DOHH2 (cell line): ENCODE measurements around the gene N4BP3.
A peak's percentile ranks its signal among the peaks of the same experiment; 100 is the strongest.
"Not testable (repeated sequence)": the region's sequence is repeated elsewhere in the genome, so short reads cannot be mapped to it uniquely, and the experiment has no call there.

Experiments
- H3F3A ChIP-seq: fragments of 200-600 bp; sonication (generic), shearing (Covaris generic); 2 replicates; pipeline ENCODE4 v1.6.0; 2016; ENCODE audit warnings: antibody characterized with exemption, mild to moderate bottlenecking; ENCODE audit not compliant: control insufficient read depth, insufficient read depth
- H3K27ac ChIP-seq: fragments of 200-600 bp; sonication (generic); 2 replicates; pipeline ENCODE4 v1.5.1; 2014; ENCODE audit warnings: low read depth, mild to moderate bottlenecking, low read length, moderate library complexity
- H3K27me3 ChIP-seq: fragments of 200-600 bp; sonication (generic); 2 replicates; pipeline ENCODE4 v1.6.1; 2014; ENCODE audit warnings: mild to moderate bottlenecking, low read length, mixed read lengths; ENCODE audit not compliant: control insufficient read depth
- H3K36me3 ChIP-seq: fragments of 200-600 bp; sonication (generic); 2 replicates; pipeline ENCODE4 v1.6.1; 2014; ENCODE audit warnings: mild to moderate bottlenecking, low read length, moderate library complexity, mixed read lengths; ENCODE audit not compliant: control insufficient read depth
- H3K4me1 ChIP-seq: fragments of 200-600 bp; sonication (generic); 2 replicates; pipeline ENCODE4 v1.6.1; 2014; ENCODE audit warnings: mild to moderate bottlenecking, low read length, mixed read lengths; ENCODE audit not compliant: control insufficient read depth
- H3K4me2 ChIP-seq: fragments of 200-600 bp; sonication (generic); 2 replicates; pipeline ENCODE4 v1.6.0; 2014; ENCODE audit warnings: mild to moderate bottlenecking, low read length, moderate library complexity
- H3K4me3 ChIP-seq: fragments of 200-600 bp; sonication (generic); 2 replicates; pipeline ENCODE4 v1.5.1; 2014; ENCODE audit warnings: mild to moderate bottlenecking, low read length, mixed read lengths
- H3K79me2 ChIP-seq: fragments of 200-600 bp; sonication (generic); 2 replicates; pipeline ENCODE4 v1.6.1; 2014; ENCODE audit warnings: mild to moderate bottlenecking, low read length, mixed read lengths; ENCODE audit not compliant: control insufficient read depth
- H3K9me2 ChIP-seq: fragments of 200-600 bp; sonication (generic); replicated peaks from 2 replicates; pipeline ENCODE4 v1.6.1; 2014; ENCODE audit warnings: mild to moderate bottlenecking, low read length, mixed read lengths; ENCODE audit not compliant: control insufficient read depth
- H3K9me3 ChIP-seq: fragments of 200-600 bp; sonication (generic); 2 replicates; pipeline ENCODE4 v1.6.1; 2014; ENCODE audit warnings: antibody characterized with exemption, low read length, mixed read lengths; ENCODE audit not compliant: control insufficient read depth, insufficient read depth
- H4K20me1 ChIP-seq: fragments of 200-600 bp; sonication (generic); 2 replicates; pipeline ENCODE4 v1.6.0; 2014; ENCODE audit warnings: low read depth, mild to moderate bottlenecking, antibody characterized with exemption, low read length, moderate library complexity; ENCODE audit not compliant: control insufficient read depth, insufficient read depth
- CTCF ChIP-seq: fragments of 200-600 bp; sonication (generic); IDR thresholded peaks from one replicate; pipeline ENCODE4 v1.5.1; 2014; ENCODE audit warnings: antibody characterized with exemption, mild to moderate bottlenecking, low read depth, low read length; ENCODE audit not compliant: poor library complexity, severe bottlenecking
- EZH2phosphoT487 ChIP-seq: fragments of 200-600 bp; sonication (generic); IDR thresholded peaks from 2 replicates; pipeline ENCODE4 v1.6.1; 2017; ENCODE audit warnings: borderline replicate concordance, mild to moderate bottlenecking, antibody characterized with exemption, low read length, moderate library complexity, mixed read lengths

The N4BP3 gene

DNA sequence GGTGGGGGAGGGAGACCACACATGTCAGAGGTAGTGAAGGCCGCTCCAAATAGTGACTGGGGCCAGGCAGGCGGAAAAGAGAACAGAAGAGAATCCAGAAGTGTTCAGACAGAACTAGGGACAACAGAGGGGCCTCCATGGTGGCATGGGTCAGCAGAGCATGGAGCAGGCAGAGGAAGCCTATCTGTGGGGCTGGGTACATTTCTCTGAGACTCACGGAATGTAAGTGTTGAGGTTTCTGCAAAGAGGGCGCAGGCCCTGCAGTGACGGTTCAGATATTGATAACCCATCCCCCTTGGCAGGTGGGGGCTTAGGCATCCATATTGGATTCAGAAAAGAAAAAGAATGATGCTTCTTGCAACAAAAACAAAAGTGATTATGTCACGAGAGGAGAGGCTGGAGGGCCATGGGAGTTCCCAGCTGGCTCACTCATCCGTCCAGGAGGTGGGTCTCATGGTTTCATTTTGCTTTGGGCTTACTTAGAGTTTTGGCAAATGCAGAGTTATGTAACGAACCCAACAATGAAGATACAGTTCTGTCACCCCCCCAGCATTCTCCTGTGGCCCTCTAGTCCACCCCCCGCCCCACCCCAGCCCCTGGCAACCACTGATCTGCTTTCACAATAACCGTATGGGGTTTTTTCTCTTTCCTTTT lies 12.0 kb downstream of the N4BP3 start:
- Histone ChIP-seq H3K36me3 (peaks cover 63% of the 10 kb centered on the region), H4K20me1 (peaks cover 29% of the 10 kb centered on the region), H3K9me3 (no peaks in the 10 kb centered on the region), H3K27me3 (no peaks in the 10 kb centered on the region), H3K4me2 (no peak overlapping the region), H3K79me2 (peaks cover 40% of the 10 kb centered on the region), H3K4me3 (no peak overlapping the region), H3F3A (peaks cover 41% of the 10 kb centered on the region), H3K9me2 (no peaks in the 10 kb centered on the region), H3K27ac (no peak overlapping the region), H3K4me1 (peaks cover 53% of the 10 kb centered on the region)
- TF ChIP-seq EZH2phosphoT487 (no peak), CTCF (no peak)

GRCh38 chr5:178126556-178126955 lies 13.2 kb downstream of the N4BP3 start:
- Histone ChIP-seq H3K79me2 (peaks cover 42% of the 10 kb centered on the region), H3K4me3 (no peak overlapping the region), H3K27ac (no peak overlapping the region), H3F3A (peaks cover 35% of the 10 kb centered on the region), H3K36me3 (peaks cover 56% of the 10 kb centered on the region), H4K20me1 (peaks cover 29% of the 10 kb centered on the region), H3K27me3 (no peaks in the 10 kb centered on the region), H3K9me3 (no peaks in the 10 kb centered on the region), H3K9me2 (no peaks in the 10 kb centered on the region), H3K4me2 (no peak overlapping the region), H3K4me1 (peaks cover 43% of the 10 kb centered on the region)
- no peak for TF ChIP-seq EZH2phosphoT487
- no peak for TF ChIP-seq CTCF

GRCh38 chr5:178127300-178128009 lies 14.1 kb downstream of the N4BP3 start:
- peaks cover 20% of the 10 kb centered on the region for H4K20me1 ChIP-seq
- peaks cover 42% of the 10 kb centered on the region for H3K79me2 ChIP-seq
- not testable (repeated sequence) for H3K4me2 ChIP-seq, H3K9me2 ChIP-seq, H3K27ac ChIP-seq, H3K4me3 ChIP-seq, H3K27me3 ChIP-seq, H3K9me3 ChIP-seq
- peaks cover 56% of the 10 kb centered on the region for H3K36me3 ChIP-seq
- peaks cover 35% of the 10 kb centered on the region for H3F3A ChIP-seq
- peaks cover 43% of the 10 kb centered on the region for H3K4me1 ChIP-seq

- H3K9me3 ChIP-seq = no peaks in the 10 kb centered on the region
- no peaks in the 10 kb centered on the region for H3K27me3 ChIP-seq
Measured at GRCh38 chr5:178129296-178129695, 16.0 kb downstream of the N4BP3 start.

DNA sequence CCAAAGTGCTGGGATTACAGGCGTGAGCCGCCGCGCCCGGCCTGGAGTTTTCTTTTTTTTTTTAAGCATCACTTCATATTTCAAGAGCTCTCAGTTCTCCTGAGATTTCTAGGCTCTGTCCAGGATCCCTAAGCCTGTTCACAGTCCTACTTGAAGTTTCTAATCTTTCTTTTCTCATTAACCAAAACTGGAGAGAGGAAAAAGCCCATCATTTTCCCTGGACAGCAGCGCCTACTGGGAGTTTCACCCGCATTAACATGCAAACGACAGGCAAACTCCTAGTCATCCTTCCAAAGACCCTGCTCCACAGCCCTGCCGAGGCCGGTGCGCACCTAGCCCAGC lies 16.9 kb downstream of the N4BP3 start:
- Histone ChIP-seq H3K79me2 (peaks cover 47% of the 10 kb centered on the region), H3F3A (peaks cover 29% of the 10 kb centered on the region), H3K27ac (peak overlapping the region; percentile 73), H3K4me2 (peak overlapping the region; percentile 99), H3K4me3 (peak overlapping the region; percentile 95), H3K36me3 (peaks cover 50% of the 10 kb centered on the region), H3K4me1 (peaks cover 32% of the 10 kb centered on the region)
- H3K9me3 ChIP-seq, H4K20me1 ChIP-seq, H3K27me3 ChIP-seq, H3K9me2 ChIP-seq: not testable (repeated sequence)

More at GRCh38 chr5:178129296-178129695, 16.0 kb downstream of the N4BP3 start:
- no peaks in the 10 kb centered on the region for H3K9me2 ChIP-seq
- peaks cover 32% of the 10 kb centered on the region for H3F3A ChIP-seq
- TF ChIP-seq CTCF (no peak), EZH2phosphoT487 (no peak)
- 0 out of 2 replicates have a peak, but pooled peaks cover 5% of the 10 kb centered on the region for H4K20me1 ChIP-seq
- H3K27ac ChIP-seq = peak overlapping the region; percentile 16; the same call in 1 of the 2 replicates
- no peak overlapping the region; the same call in 1 of the 2 replicates for H3K4me2 ChIP-seq
- H3K4me1 ChIP-seq = peaks cover 37% of the 10 kb centered on the region
- peaks cover 41% of the 10 kb centered on the region for H3K79me2 ChIP-seq
- H3K4me3 ChIP-seq = no peak overlapping the region
- H3K36me3 ChIP-seq = peaks cover 50% of the 10 kb centered on the region
